OCI-LY7 (cell line): ENCODE data around the gene TMEM238L. TPM values are rescaled to one million over a fixed set of nuclear protein-coding genes. Genes with fewer than 3 reads are reported as not detected.

Experiments used
- BruUV-seq: library from RNA; stranded (reverse); fragments of 400-500 nt; replicated peaks from 2 replicates; lab custom pipeline; 2021; lab: Mats Ljungman, UMichigan
- CTCF ChIA-PET: fragments of 300-600 bp; sonication (Branson Sonifier 250); formaldehyde crosslinking; loops from one replicate; lab custom pipeline; 2022; ENCODE audit warnings: antibody characterized with exemption; ENCODE audit not compliant: unreplicated experiment; lab: Charles Lee
- POLR2A ChIA-PET: fragments of 300-600 bp; sonication (Branson Sonifier 250); formaldehyde crosslinking; loops from one replicate; lab custom pipeline; 2022; ENCODE audit warnings: antibody characterized with exemption; lab: Charles Lee
- DNase-seq: peaks from one replicate; pipeline ENCODE4 v3.0.0-alpha.2; 2015; ENCODE audit warnings: low spot score
- H2AFZ ChIP-seq: fragments of 200-600 bp; sonication (generic), shearing (Covaris generic); 2 replicates; pipeline ENCODE4 v1.6.1; 2014; ENCODE audit warnings: mild to moderate bottlenecking, antibody characterized with exemption, low read length, moderate library complexity
- H3K27ac ChIP-seq: fragments of 200-600 bp; sonication (generic); 2 replicates; pipeline ENCODE4 v1.5.1; 2014; ENCODE audit warnings: mixed run types, low read depth, mild to moderate bottlenecking, moderate library complexity, low read length, inconsistent platforms; ENCODE audit not compliant: poor library complexity, severe bottlenecking
- H3K36me3 ChIP-seq: fragments of 200-600 bp; sonication (generic); 2 replicates; pipeline ENCODE4 v1.6.1; 2014; ENCODE audit warnings: mild to moderate bottlenecking, antibody characterized with exemption, low read length, moderate library complexity, mixed read lengths; ENCODE audit not compliant: insufficient read depth
- H3K4me1 ChIP-seq: fragments of 200-600 bp; sonication (generic); 2 replicates; pipeline ENCODE4 v1.5.1; 2014; ENCODE audit warnings: mild to moderate bottlenecking, low read length; ENCODE audit not compliant: insufficient read depth, poor library complexity, severe bottlenecking
- H3K4me2 ChIP-seq: fragments of 200-600 bp; sonication (generic); 2 replicates; pipeline ENCODE4 v1.6.1; 2014; ENCODE audit warnings: mild to moderate bottlenecking, low read length
- H3K4me3 ChIP-seq: fragments of 200-600 bp; sonication (generic); 2 replicates; pipeline ENCODE4 v1.5.1; 2014; ENCODE audit warnings: mild to moderate bottlenecking, low read depth, low read length; ENCODE audit not compliant: poor library complexity, severe bottlenecking
- H3K79me2 ChIP-seq: fragments of 200-600 bp; sonication (generic); 2 replicates; pipeline ENCODE4 v1.6.1; 2016; ENCODE audit warnings: low read depth, mild to moderate bottlenecking, low read length, moderate library complexity, mixed read lengths; ENCODE audit not compliant: insufficient read depth
- H3K9me2 ChIP-seq: fragments of 200-600 bp; sonication (generic); 2 replicates; pipeline ENCODE4 v1.6.1; 2016; ENCODE audit warnings: mild to moderate bottlenecking, low read length, mixed read lengths; ENCODE audit not compliant: insufficient read depth
- H3K9me3 ChIP-seq: fragments of 200-600 bp; sonication (generic); 2 replicates; pipeline ENCODE4 v1.6.1; 2014; ENCODE audit warnings: mild to moderate bottlenecking, mixed run types, low read length, mixed read lengths
- H4K20me1 ChIP-seq: fragments of 200-600 bp; sonication (generic); 2 replicates; pipeline ENCODE4 v1.6.1; 2014; ENCODE audit warnings: mild to moderate bottlenecking, antibody characterized with exemption, low read length, moderate library complexity, mixed read lengths; ENCODE audit not compliant: insufficient read depth
- CTCF ChIP-seq: fragments of 200-600 bp; sonication (generic); conservative IDR thresholded peaks from 2 replicates; pipeline ENCODE4 v1.5.1; 2014; ENCODE audit warnings: mild to moderate bottlenecking, antibody characterized with exemption, low read length, moderate library complexity, mixed read lengths
- EZH2phosphoT487 ChIP-seq: fragments of 200-600 bp; sonication (generic); IDR thresholded peaks from 2 replicates; pipeline ENCODE4 v1.6.1; 2018; ENCODE audit warnings: low read depth, borderline replicate concordance, mild to moderate bottlenecking, mixed run types, antibody characterized with exemption, low read length, moderate library complexity, mixed read lengths
- intact Hi-C: fragments of 100-400 bp; cut with micrococcal nuclease; formaldehyde crosslinking; loops from one replicate; pipeline ENCODE4 v1.10.0; 2022; ENCODE audit not compliant: unreplicated experiment
- total RNA-seq, 2 experiments: library from RNA; depleted of rRNA in 1 of 2; stranded (reverse); fragments of >200 nt in 1 of 2; shearing (Covaris generic) in 1 of 2; gene quantifications; 2 replicates each; pipeline ENCODE4 v1.2.3, GENCODE V29; 2014 to 2022

The TMEM238L gene
- total RNA-seq, 2 experiments from 2014 or later, result not detected

- intact Hi-C loops, result no loop called here
- no peak overlapping the region for H3K27ac ChIP-seq
- no peaks in the 10 kb centered on the region for H3K79me2 ChIP-seq
- TF ChIP-seq EZH2phosphoT487 (no peak), CTCF (no peak)
- CTCF ChIA-PET, result no interaction called here
- no peaks in the 10 kb centered on the region for H3K36me3 ChIP-seq
- no peak for DNase-seq
- no peak overlapping the region for H3K4me2 ChIP-seq
- H4K20me1 ChIP-seq, result no peaks in the 10 kb centered on the region
- no peaks in the 10 kb centered on the region for H3K4me1 ChIP-seq
- no peaks in the 10 kb centered on the region for H3K9me2 ChIP-seq
- no peaks in the 10 kb centered on the region for H3K9me3 ChIP-seq
- H2AFZ ChIP-seq, result no peak overlapping the region
- H3K4me3 ChIP-seq, result no peak overlapping the region
- POLR2A ChIA-PET, result interaction anchor here (0.6 kb wide), 1 partner anchor 31 kb away, joined by 6 read pairs; no protein-coding TSS in a partner anchor
- BruUV-seq, result no TSS peak
These were observed 34.8 kb upstream of the TMEM238L start for GRCh38 chr17:10838682-10839081.

- POLR2A ChIA-PET, result no interaction called here
- no peaks in the 10 kb centered on the region for H3K9me2 ChIP-seq
- H2AFZ ChIP-seq, result no peak within 1 kb of the TSS
- H3K4me3 ChIP-seq, result no peak within 1 kb of the TSS
- intact Hi-C loops, result no loop called here
- no peaks in the 10 kb centered on the region for H3K4me1 ChIP-seq
- H3K36me3 ChIP-seq, result no peaks in the 10 kb centered on the region
- no peaks in the 10 kb centered on the region for H4K20me1 ChIP-seq
- H3K4me2 ChIP-seq, result no peak within 1 kb of the TSS
- no TSS peak for BruUV-seq
- no peaks in the 10 kb centered on the region for H3K9me3 ChIP-seq
- H3K27ac ChIP-seq, result no peak within 1 kb of the TSS
- TF ChIP-seq CTCF, result no peak
- no peak for TF ChIP-seq EZH2phosphoT487
- CTCF ChIA-PET, result no interaction called here
- no peaks in the 10 kb centered on the region for H3K79me2 ChIP-seq
- no peak for DNase-seq
These were observed 34.0 kb upstream of the TMEM238L start, which contains the start of gene PIRT for GRCh38 chr17:10837921-10838320. PIRT (minus strand) TSS chr17:10838087; CDS start chr17:10825645, 12,442 bp downstream.

- DNase-seq, result no peak
- H3K27ac ChIP-seq, result no peak overlapping the region
- no peaks in the 10 kb centered on the region for H3K9me2 ChIP-seq
- no peaks in the 10 kb centered on the region for H3K4me1 ChIP-seq
- no peak overlapping the region for H3K4me3 ChIP-seq
- H3K79me2 ChIP-seq, result no peaks in the 10 kb centered on the region
- no TSS peak for BruUV-seq
- H2AFZ ChIP-seq, result no peak overlapping the region
- intact Hi-C loops, result no loop called here
- TF ChIP-seq EZH2phosphoT487 (no peak), CTCF (no peak)
- ChIA-PET CTCF (no interaction called here), POLR2A (interaction anchor here (0.5 kb wide), 1 partner anchor 232 kb away, joined by 3 read pairs; no protein-coding TSS in a partner anchor)
- no peaks in the 10 kb centered on the region for H4K20me1 ChIP-seq
- no peaks in the 10 kb centered on the region for H3K36me3 ChIP-seq
- no peak overlapping the region for H3K4me2 ChIP-seq
- no peaks in the 10 kb centered on the region for H3K9me3 ChIP-seq
These were observed 33.2 kb upstream of the TMEM238L start for GRCh38 chr17:10836966-10837590.
